ENCODE results near the gene RBM25. TPM values are rescaled to one million over a fixed set of nuclear protein-coding genes. Genes with fewer than 3 reads are reported as not detected.

RBM25 gene
- total RNA-seq, 1 donor, result 32.9 TPM

- Histone ChIP-seq H2AFZ (ENCODE audit: low read length) (no peak overlapping the region), H3K27me3 (ENCODE audit: insufficient read depth, low read length) (no peaks in the 10 kb centered on the region), H3K36me3 (ENCODE audit: insufficient read depth, low read length) (peaks cover 52% of the 10 kb centered on the region), H3K79me2 (ENCODE audit: insufficient read depth, low read length) (no peaks in the 10 kb centered on the region), H3K4me3 (ENCODE audit: insufficient read depth, low read length) (no peak overlapping the region), H3K27ac (ENCODE audit: low read depth, low read length) (no peak overlapping the region), H3K4me1 (ENCODE audit: insufficient read depth, low read length) (no peaks in the 10 kb centered on the region), H4K20me1 (ENCODE audit: insufficient read depth, low read length) (peaks cover 3% of the 10 kb centered on the region), H3K4me2 (ENCODE audit: insufficient read depth, low read length) (no peak overlapping the region), H3K9me3 (ENCODE audit: low read depth, low read length) (no peaks in the 10 kb centered on the region)
- no peak for DNase-seq (ENCODE audit: insufficient read length, low spot score, missing footprints)
- no peak for TF ChIP-seq CTCF (IDR thresholded peaks at IDR 0.05; ENCODE audit: extremely low read depth, low read depth, low read length)
Observed at GRCh38 chr14:73124180-73124894, 66.0 kb downstream of the RBM25 start.

- TF ChIP-seq CTCF (IDR thresholded peaks at IDR 0.05; ENCODE audit: extremely low read depth, low read depth, low read length), result no peak
- Histone ChIP-seq H4K20me1 (ENCODE audit: insufficient read depth, low read length) (peaks cover 3% of the 10 kb centered on the region), H2AFZ (ENCODE audit: low read length) (no peak overlapping the region), H3K4me1 (ENCODE audit: insufficient read depth, low read length) (no peaks in the 10 kb centered on the region), H3K27ac (ENCODE audit: low read depth, low read length) (no peak overlapping the region), H3K36me3 (ENCODE audit: insufficient read depth, low read length) (peaks cover 47% of the 10 kb centered on the region), H3K9me3 (ENCODE audit: low read depth, low read length) (no peaks in the 10 kb centered on the region), H3K4me3 (ENCODE audit: insufficient read depth, low read length) (no peak overlapping the region), H3K4me2 (ENCODE audit: insufficient read depth, low read length) (no peak overlapping the region), H3K79me2 (ENCODE audit: insufficient read depth, low read length) (no peaks in the 10 kb centered on the region), H3K27me3 (ENCODE audit: insufficient read depth, low read length) (no peaks in the 10 kb centered on the region)
- no peak for DNase-seq (ENCODE audit: insufficient read length, low spot score, missing footprints)
Observed at GRCh38 chr14:73125169-73125588, 66.8 kb downstream of the RBM25 start.

- Histone ChIP-seq H3K4me3 (ENCODE audit: insufficient read depth, low read length) (no peak overlapping the region), H4K20me1 (ENCODE audit: insufficient read depth, low read length) (peaks cover 3% of the 10 kb centered on the region), H3K4me1 (ENCODE audit: insufficient read depth, low read length) (no peaks in the 10 kb centered on the region), H3K27ac (ENCODE audit: low read depth, low read length) (no peak overlapping the region), H3K27me3 (ENCODE audit: insufficient read depth, low read length) (no peaks in the 10 kb centered on the region), H3K4me2 (ENCODE audit: insufficient read depth, low read length) (no peak overlapping the region), H2AFZ (ENCODE audit: low read length) (no peak overlapping the region), H3K79me2 (ENCODE audit: insufficient read depth, low read length) (no peaks in the 10 kb centered on the region), H3K36me3 (ENCODE audit: insufficient read depth, low read length) (peaks cover 41% of the 10 kb centered on the region), H3K9me3 (ENCODE audit: low read depth, low read length) (no peaks in the 10 kb centered on the region)
- TF ChIP-seq CTCF (IDR thresholded peaks at IDR 0.05; ENCODE audit: extremely low read depth, low read depth, low read length), result no peak
- DNase-seq (ENCODE audit: insufficient read length, low spot score, missing footprints), result no peak
Observed at GRCh38 chr14:73125746-73126145, 67.4 kb downstream of the RBM25 start.

GRCh38 chr14:73133795-73134194, 75.5 kb downstream of the RBM25 start:
- DNase-seq (ENCODE audit: insufficient read length, low spot score, missing footprints), result no peak
- Histone ChIP-seq H3K4me2 (ENCODE audit: insufficient read depth, low read length) (no peak overlapping the region), H3K4me1 (ENCODE audit: insufficient read depth, low read length) (peaks cover 9% of the 10 kb centered on the region), H2AFZ (ENCODE audit: low read length) (no peak overlapping the region), H3K27me3 (ENCODE audit: insufficient read depth, low read length) (no peaks in the 10 kb centered on the region), H3K9me3 (ENCODE audit: low read depth, low read length) (no peaks in the 10 kb centered on the region), H3K4me3 (ENCODE audit: insufficient read depth, low read length) (no peak overlapping the region), H4K20me1 (ENCODE audit: insufficient read depth, low read length) (peaks cover 6% of the 10 kb centered on the region), H3K27ac (ENCODE audit: low read depth, low read length) (no peak overlapping the region), H3K79me2 (ENCODE audit: insufficient read depth, low read length) (peaks cover 19% of the 10 kb centered on the region), H3K36me3 (ENCODE audit: insufficient read depth, low read length) (no peaks in the 10 kb centered on the region)
- TF ChIP-seq CTCF (IDR thresholded peaks at IDR 0.05; ENCODE audit: extremely low read depth, low read depth, low read length), result no peak

Data from osteoblast (primary cell).